Stimulated activated CD4-positive, alpha-beta T cell treated with anti-CD3 and anti-CD28 coated beads, Interleukin-2, amount 100 ng/mL, for 48 hours (primary cell): Measurements from ENCODE around the gene TBC1D4.
"Not testable (repeated sequence)": the region's sequence is repeated elsewhere in the genome, so short reads cannot be mapped to it uniquely, and the experiment has no call there.

Experiments
- DNase-seq, 2 donors: peaks; one replicate each; pipeline ENCODE4 v3.0.0-alpha.2; 2020

The TBC1D4 gene

GRCh38 chr13:75256922-75257321 lies 225.0 kb downstream of the TBC1D4 start:
- DNase-seq, result no peak

- no peak for DNase-seq
Measured at GRCh38 chr13:75255653-75256052, 226.3 kb downstream of the TBC1D4 start.

- DNase-seq, result no peak
Measured at GRCh38 chr13:75255147-75255546, 226.8 kb downstream of the TBC1D4 start.

DNA sequence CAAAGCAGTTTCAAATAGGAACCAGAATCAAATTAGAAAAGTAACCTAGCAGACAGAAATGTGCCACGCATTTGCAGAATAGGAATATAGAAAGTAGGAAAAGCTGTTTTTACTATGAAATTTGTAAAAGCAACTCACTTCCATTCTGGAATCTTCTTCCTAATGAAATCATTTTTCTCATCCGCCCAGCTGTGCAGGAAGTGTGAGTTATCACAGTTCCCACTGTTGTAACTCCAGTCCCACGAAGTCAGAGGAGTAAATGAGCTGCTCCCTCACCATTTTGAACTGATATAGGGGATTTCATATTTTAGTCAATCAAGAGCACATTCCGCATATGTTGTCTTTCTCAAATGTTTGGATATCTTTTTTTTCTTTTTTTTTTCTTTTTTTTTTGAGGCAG lies 230.8 kb downstream of the TBC1D4 start:
- DNase-seq, result no peak

- DNase-seq, result no peak
Measured at GRCh38 chr13:75250526-75251178, 231.3 kb downstream of the TBC1D4 start.

DNA sequence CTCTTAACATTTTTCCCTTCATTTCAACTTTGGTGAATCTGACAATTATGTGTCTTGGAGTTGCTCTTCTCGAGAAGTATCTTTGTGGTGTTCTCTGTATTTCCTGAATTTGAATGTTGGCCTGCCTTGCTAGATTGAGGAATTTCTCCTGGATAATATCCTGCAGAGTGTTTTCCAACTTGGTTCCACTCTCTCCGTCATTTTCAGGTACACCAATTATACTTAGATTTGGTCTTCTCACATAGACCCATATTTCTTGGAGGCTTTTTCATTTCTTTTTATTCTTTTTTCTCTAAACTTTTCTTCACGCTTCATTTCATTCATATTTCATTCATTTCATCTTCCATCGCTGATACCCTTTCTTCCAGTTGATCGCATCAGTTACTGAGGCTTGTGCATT lies 236.4 kb downstream of the TBC1D4 start:
- not testable (repeated sequence) for DNase-seq

- DNase-seq, result not testable (repeated sequence)
Measured at GRCh38 chr13:75240240-75240639, 241.7 kb downstream of the TBC1D4 start.

GRCh38 chr13:75236774-75237173 lies 245.2 kb downstream of the TBC1D4 start:
- DNase-seq, result no peak
